Osteocyte (in vitro differentiated cells): ENCODE measurements around the gene CCDC73. TPM values are rescaled to one million over a fixed set of nuclear protein-coding genes. Genes with fewer than 3 reads are reported as not detected.

ENCODE experiments used
- DNase-seq: peaks from one replicate; pipeline ENCODE4 v3.0.0; 2021; ENCODE audit warnings: mixed read lengths; ENCODE audit not compliant: unreplicated experiment; ENCODE audit errors: extremely low spot score
- H3K27ac Mint-ChIP-seq: one replicate; pipeline ENCODE4 v1.8.0; 2021; ENCODE audit warnings: mild to moderate bottlenecking, mixed read lengths; ENCODE audit not compliant: unreplicated experiment
- H3K27me3 Mint-ChIP-seq: one replicate; pipeline ENCODE4 v1.8.0; 2021; ENCODE audit warnings: mixed read lengths; ENCODE audit not compliant: unreplicated experiment
- H3K36me3 Mint-ChIP-seq: one replicate; pipeline ENCODE4 v1.8.0; 2021; ENCODE audit warnings: mixed read lengths; ENCODE audit not compliant: unreplicated experiment
- H3K4me1 Mint-ChIP-seq: one replicate; pipeline ENCODE4 v1.8.0; 2021; ENCODE audit warnings: mixed read lengths; ENCODE audit not compliant: unreplicated experiment
- H3K4me3 Mint-ChIP-seq: one replicate; pipeline ENCODE4 v1.8.0; 2021; ENCODE audit warnings: mild to moderate bottlenecking, moderate library complexity, mixed read lengths; ENCODE audit not compliant: unreplicated experiment
- H3K9me3 Mint-ChIP-seq: one replicate; pipeline ENCODE4 v1.8.0; 2021; ENCODE audit warnings: mixed read lengths; ENCODE audit not compliant: unreplicated experiment
- total RNA-seq: library from RNA; stranded (reverse); gene quantifications from 2 replicates; pipeline ENCODE4 v1.2.1, GENCODE V29; 2021
- TF ChIP-seq, protein P1 (sequence below): fragments of 200-600 bp; sonication (generic); IDR thresholded peaks from 2 replicates; pipeline ENCODE4 v1.5.0; 2021; ENCODE audit warnings: antibody characterized with exemption, mild to moderate bottlenecking, moderate library complexity

Gene CCDC73
- total RNA-seq, 1 donor from 2014 or later, result not detected

DNA sequence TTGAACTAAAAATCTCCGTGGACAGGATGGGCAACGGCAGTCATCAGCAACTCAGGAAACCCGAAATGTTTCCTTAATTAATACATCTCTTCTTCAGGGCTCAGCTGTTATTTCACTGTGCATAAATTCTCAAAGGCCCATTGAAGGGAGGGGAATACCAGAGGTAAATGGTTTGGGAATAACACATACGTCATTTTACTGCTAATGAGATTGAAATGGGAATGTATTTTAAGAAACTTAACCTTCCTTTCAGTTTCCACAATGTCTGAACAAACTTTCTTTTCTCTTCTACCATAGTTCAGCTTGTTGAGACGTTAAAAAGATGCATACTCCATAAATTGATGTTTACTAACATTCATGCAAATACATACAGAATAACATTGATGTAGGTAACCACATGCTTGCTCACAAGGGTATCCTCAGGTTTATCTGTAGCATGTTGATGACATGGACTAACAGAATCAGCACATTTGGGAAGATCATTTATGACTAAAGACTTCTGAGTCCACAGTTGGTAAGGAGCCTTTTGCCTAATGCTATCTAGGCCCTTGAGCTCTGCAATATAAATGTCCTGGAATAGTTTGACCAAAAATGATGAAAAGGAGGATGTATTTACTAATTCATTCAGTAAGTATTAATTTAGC is 27.6 kb upstream of the CCDC73 start:
- Mint-ChIP-seq H3K27me3 (peaks cover 29% of the 10 kb centered on the region), H3K4me3 (no peak overlapping the region), H3K9me3 (no peaks in the 10 kb centered on the region), H3K36me3 (no peaks in the 10 kb centered on the region), H3K27ac (no peak overlapping the region), H3K4me1 (no peaks in the 10 kb centered on the region)
- no peak for DNase-seq
- TF ChIP-seq, protein P1, sequence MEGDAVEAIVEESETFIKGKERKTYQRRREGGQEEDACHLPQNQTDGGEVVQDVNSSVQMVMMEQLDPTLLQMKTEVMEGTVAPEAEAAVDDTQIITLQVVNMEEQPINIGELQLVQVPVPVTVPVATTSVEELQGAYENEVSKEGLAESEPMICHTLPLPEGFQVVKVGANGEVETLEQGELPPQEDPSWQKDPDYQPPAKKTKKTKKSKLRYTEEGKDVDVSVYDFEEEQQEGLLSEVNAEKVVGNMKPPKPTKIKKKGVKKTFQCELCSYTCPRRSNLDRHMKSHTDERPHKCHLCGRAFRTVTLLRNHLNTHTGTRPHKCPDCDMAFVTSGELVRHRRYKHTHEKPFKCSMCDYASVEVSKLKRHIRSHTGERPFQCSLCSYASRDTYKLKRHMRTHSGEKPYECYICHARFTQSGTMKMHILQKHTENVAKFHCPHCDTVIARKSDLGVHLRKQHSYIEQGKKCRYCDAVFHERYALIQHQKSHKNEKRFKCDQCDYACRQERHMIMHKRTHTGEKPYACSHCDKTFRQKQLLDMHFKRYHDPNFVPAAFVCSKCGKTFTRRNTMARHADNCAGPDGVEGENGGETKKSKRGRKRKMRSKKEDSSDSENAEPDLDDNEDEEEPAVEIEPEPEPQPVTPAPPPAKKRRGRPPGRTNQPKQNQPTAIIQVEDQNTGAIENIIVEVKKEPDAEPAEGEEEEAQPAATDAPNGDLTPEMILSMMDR, result no peak

DNA sequence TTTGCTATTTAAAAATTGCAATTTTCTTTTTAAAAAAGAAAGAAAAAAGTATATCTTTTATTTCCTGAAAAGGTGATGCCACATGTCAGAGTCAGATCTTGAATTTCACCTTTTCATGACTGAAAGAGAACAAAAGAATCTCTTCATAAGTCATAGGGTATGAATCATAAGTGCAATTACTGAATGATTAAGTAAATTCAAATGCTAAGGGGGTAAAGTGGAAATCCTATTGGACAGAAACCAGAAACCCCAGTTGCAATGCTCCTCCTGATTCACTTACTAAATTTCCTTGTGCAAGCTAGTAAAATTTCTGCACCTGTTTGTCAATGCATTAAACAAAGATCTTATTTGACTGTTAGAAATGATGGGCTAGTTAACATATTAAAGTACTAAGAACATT is 27.1 kb upstream of the CCDC73 start:
- H3K9me3 Mint-ChIP-seq, result no peaks in the 10 kb centered on the region
- H3K4me3 Mint-ChIP-seq, result no peak overlapping the region
- no peak overlapping the region for H3K27ac Mint-ChIP-seq
- no peaks in the 10 kb centered on the region for H3K36me3 Mint-ChIP-seq
- DNase-seq, result no peak
- no peaks in the 10 kb centered on the region for H3K4me1 Mint-ChIP-seq
- peaks cover 30% of the 10 kb centered on the region for H3K27me3 Mint-ChIP-seq
- TF ChIP-seq, protein P1, result no peak

GRCh38 chr11:32820497-32820896 is 26.0 kb upstream of the CCDC73 start:
- no peak for DNase-seq
- Mint-ChIP-seq H3K9me3 (no peaks in the 10 kb centered on the region), H3K4me3 (no peak overlapping the region), H3K36me3 (no peaks in the 10 kb centered on the region), H3K27ac (no peak overlapping the region), H3K4me1 (no peaks in the 10 kb centered on the region), H3K27me3 (peaks cover 35% of the 10 kb centered on the region)
- TF ChIP-seq, protein P1, result no peak

GRCh38 chr11:32819187-32819586 is 24.7 kb upstream of the CCDC73 start:
- H3K27ac Mint-ChIP-seq, result no peak overlapping the region
- H3K4me3 Mint-ChIP-seq, result no peak overlapping the region
- H3K4me1 Mint-ChIP-seq, result no peaks in the 10 kb centered on the region
- TF ChIP-seq, protein P1, result no peak
- peaks cover 45% of the 10 kb centered on the region for H3K27me3 Mint-ChIP-seq
- no peak for DNase-seq
- H3K36me3 Mint-ChIP-seq, result no peaks in the 10 kb centered on the region
- no peaks in the 10 kb centered on the region for H3K9me3 Mint-ChIP-seq

- DNase-seq, result no peak
- TF ChIP-seq, protein P1, result no peak
- H3K4me1 Mint-ChIP-seq, result no peaks in the 10 kb centered on the region
- H3K9me3 Mint-ChIP-seq, result no peaks in the 10 kb centered on the region
- H3K4me3 Mint-ChIP-seq, result no peak overlapping the region
- no peak overlapping the region for H3K27ac Mint-ChIP-seq
- no peaks in the 10 kb centered on the region for H3K36me3 Mint-ChIP-seq
- peaks cover 51% of the 10 kb centered on the region for H3K27me3 Mint-ChIP-seq
Measured at GRCh38 chr11:32817852-32818183, 23.4 kb upstream of the CCDC73 start.
